ENCODE data around the gene ELOB. TPM values are rescaled to one million over a fixed set of nuclear protein-coding genes. Genes with fewer than 3 reads are reported as not detected.

Gene ELOB
- polyA plus RNA-seq, 1 experiment = 146 TPM

DNA sequence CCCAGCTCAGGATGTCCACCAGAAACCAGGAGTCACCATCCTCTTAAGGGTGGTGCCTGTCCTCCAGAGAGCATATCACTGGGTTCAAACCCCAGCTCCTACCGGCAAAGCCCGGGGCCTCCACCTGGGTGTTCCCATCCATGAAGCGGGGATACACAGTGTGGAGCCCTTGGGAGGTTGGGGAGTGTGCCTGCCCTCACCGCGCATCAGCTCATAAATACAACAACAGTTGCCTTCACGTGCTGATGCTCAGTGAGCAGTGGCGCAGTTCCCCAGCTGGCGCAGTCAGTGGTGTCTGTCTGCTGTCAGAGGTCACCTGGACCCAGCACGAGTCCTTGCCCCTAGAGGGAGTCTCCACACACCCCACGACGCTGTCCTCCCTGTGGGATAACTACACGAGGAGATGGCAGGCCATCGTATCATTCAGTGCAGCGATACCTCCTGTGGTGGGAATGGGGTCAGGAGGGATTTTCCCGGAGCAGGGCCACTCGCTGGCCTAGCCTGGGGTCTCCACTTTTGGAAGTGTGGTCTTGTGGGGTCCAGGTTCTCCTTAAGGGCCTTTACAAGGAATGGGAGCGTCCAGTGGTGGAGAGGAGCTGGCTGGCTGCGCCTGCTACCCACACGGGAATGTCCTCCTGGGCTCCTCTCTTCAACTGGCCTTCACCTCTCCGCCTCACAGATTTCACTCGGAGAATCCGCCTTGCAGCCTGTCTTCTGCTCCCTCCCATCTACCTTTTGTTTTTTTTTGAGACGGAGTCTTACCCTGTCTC is 2.3 kb upstream of the ELOB start:
- ChIA-PET POLR2A (no interaction called here), CTCF (interaction anchor here (1.7 kb wide), 1 partner anchor 88 kb away, joined by 9 read pairs; no protein-coding TSS in a partner anchor)
- Histone ChIP-seq H3K27ac (ENCODE audit: low read depth, low read length) (no peak overlapping the region), H3K4me3 (ENCODE audit: low read depth, low read length) (no peak overlapping the region), H3K27me3 (ENCODE audit: control insufficient read depth, insufficient read depth, low read length) (peaks cover 11% of the 10 kb centered on the region), H3K9me3 (ENCODE audit: control insufficient read depth, insufficient read depth, low read length) (no peaks in the 10 kb centered on the region; the same call in 1 of the 2 replicates)
- TF ChIP-seq, protein P1, sequence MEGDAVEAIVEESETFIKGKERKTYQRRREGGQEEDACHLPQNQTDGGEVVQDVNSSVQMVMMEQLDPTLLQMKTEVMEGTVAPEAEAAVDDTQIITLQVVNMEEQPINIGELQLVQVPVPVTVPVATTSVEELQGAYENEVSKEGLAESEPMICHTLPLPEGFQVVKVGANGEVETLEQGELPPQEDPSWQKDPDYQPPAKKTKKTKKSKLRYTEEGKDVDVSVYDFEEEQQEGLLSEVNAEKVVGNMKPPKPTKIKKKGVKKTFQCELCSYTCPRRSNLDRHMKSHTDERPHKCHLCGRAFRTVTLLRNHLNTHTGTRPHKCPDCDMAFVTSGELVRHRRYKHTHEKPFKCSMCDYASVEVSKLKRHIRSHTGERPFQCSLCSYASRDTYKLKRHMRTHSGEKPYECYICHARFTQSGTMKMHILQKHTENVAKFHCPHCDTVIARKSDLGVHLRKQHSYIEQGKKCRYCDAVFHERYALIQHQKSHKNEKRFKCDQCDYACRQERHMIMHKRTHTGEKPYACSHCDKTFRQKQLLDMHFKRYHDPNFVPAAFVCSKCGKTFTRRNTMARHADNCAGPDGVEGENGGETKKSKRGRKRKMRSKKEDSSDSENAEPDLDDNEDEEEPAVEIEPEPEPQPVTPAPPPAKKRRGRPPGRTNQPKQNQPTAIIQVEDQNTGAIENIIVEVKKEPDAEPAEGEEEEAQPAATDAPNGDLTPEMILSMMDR (IDR thresholded peaks at IDR 0.05; ENCODE audit: low read depth, low read length) = no peak
- DNase-seq (ENCODE audit: low read depth, low spot score) = no peak

DNA sequence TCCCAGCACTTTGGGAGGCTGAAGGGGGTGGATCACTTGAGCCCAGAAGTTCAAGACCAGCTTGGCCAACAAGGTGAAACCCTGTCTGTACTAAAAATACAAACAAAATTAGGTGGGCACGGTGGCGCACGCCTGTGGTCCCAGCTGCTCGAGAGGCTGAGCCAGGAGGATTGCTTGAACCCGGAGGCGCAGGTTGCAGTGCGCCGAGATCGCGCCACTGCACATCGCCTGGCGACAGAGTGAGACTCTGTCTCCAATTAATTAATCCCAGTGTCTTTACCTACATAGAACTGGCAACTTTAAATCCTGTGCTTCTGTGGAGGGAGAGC is 1.5 kb upstream of the ELOB start:
- no peak for DNase-seq (ENCODE audit: low read depth, low spot score)
- POLR2A ChIA-PET = interaction anchor here (1.2 kb wide), 1 partner anchor 15 kb away, joined by 3 read pairs; no protein-coding TSS in a partner anchor
- CTCF ChIA-PET = interaction anchor here (0.6 to 1.7 kb wide), 2 partner anchors 89 to 141 kb away, joined by 3 to 9 read pairs; no protein-coding TSS in a partner anchor
- Histone ChIP-seq H3K4me3 (ENCODE audit: low read depth, low read length) (peak overlapping the region; percentile 96), H3K9me3 (ENCODE audit: control insufficient read depth, insufficient read depth, low read length) (no peaks in the 10 kb centered on the region; the same call in 1 of the 2 replicates), H3K27ac (ENCODE audit: low read depth, low read length) (no peak overlapping the region), H3K27me3 (ENCODE audit: control insufficient read depth, insufficient read depth, low read length) (peaks cover 5% of the 10 kb centered on the region)
- TF ChIP-seq, protein P1 (IDR thresholded peaks at IDR 0.05; ENCODE audit: low read depth, low read length) = no peak

DNA sequence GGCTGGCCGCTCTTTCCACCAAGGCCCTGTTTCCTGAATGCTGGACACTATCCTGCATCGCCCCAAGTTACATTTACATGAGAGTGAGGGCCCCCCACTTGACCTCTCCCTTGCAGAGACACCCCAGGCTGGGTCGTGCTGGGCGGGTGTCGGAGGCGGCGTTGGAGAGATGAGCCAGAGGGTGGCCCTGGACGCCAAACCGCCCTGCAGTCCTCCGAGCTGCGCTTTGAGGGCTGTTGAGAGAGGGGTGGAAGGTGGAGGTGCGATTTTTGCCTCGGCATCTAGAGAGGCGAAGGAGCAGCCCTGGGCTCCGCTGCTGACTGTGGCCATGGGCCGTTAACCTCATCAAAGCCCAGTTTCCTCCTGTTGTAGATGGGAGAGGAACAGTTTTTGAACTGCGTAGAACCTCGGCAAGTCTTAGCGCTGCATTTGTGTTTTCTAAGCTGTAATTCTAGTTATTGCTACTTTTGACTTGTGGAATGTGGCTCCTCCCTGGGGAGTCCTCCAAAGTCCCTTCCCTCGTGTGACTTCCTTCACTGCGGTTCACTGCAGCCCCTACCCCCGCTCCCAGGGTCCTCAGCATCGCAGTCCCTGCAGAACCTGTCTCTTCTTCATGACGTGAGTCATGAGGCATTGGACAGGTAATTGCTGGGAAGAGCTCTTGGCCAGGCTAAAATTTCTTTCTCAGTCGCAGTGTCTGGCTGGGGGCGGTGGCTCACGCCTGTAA is 986 bp upstream of the ELOB start:
- H3K27ac ChIP-seq (ENCODE audit: low read depth, low read length) = peak overlapping the region; percentile 92
- no peak for DNase-seq (ENCODE audit: low read depth, low spot score)
- peaks cover under 1% of the 10 kb centered on the region for H3K27me3 ChIP-seq (ENCODE audit: control insufficient read depth, insufficient read depth, low read length)
- CTCF ChIA-PET = interaction anchor here (0.6 to 1.7 kb wide), 2 partner anchors 90 to 141 kb away, joined by 3 to 9 read pairs; no protein-coding TSS in a partner anchor
- TF ChIP-seq, protein P1 (IDR thresholded peaks at IDR 0.05; ENCODE audit: low read depth, low read length) = no peak
- peak overlapping the region; percentile 96 for H3K4me3 ChIP-seq (ENCODE audit: low read depth, low read length)
- POLR2A ChIA-PET = interaction anchor here (1.0 to 1.2 kb wide), 2 partner anchors 14 to 96 kb away, joined by 3 read pairs; partner anchors contain the start of gene KCTD5
- no peaks in the 10 kb centered on the region; the same call in 1 of the 2 replicates for H3K9me3 ChIP-seq (ENCODE audit: control insufficient read depth, insufficient read depth, low read length)

DNA sequence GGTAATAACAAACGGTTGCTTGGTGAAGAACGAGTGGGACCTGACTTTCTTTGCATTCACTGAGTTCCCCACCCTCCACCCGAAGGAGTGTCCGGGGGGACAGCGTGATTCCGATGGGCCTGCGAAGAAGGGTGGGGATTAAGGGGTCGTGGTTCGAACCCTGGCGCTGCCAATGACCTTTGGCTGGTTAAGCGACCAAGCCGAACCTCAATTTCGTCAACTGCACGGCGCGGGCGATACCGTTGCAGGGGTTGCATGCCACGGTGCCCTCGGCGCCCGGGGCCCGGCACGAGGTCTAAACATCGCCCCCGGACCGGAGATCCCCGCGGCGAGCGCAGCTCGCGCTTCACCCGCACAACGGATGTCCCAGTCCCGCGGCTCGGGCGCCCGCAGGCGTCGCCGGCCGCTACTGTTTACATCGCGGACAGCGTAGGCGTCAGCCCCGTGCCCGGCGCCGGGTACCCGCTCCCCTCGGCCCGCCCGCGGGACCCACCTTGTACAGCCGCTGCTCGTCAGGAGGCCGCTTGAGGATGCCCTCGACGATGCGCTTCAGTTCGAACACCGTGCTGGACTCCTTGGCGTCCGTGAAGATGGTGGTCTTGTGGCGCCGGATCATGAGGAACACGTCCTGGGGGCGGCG is 460 bp downstream of the ELOB start:
- H3K27ac ChIP-seq (ENCODE audit: low read depth, low read length) = no peak overlapping the region
- H3K9me3 ChIP-seq (ENCODE audit: control insufficient read depth, insufficient read depth, low read length) = no peaks in the 10 kb centered on the region; the same call in 1 of the 2 replicates
- no peak for DNase-seq (ENCODE audit: low read depth, low spot score)
- TF ChIP-seq, protein P1 (IDR thresholded peaks at IDR 0.05; ENCODE audit: low read depth, low read length) = no peak
- CTCF ChIA-PET = interaction anchor here (0.7 to 1.1 kb wide), 3 partner anchors 18 to 92 kb away, joined by 3 read pairs; no protein-coding TSS in a partner anchor
- H3K4me3 ChIP-seq (ENCODE audit: low read depth, low read length) = peak overlapping the region; percentile 91
- no peaks in the 10 kb centered on the region for H3K27me3 ChIP-seq (ENCODE audit: control insufficient read depth, insufficient read depth, low read length)
- POLR2A ChIA-PET = interaction anchor here (0.6 to 3.7 kb wide), 3 partner anchors 23 to 94 kb away, joined by 3 to 17 read pairs (median 3); partner anchors contain the start of genes KCTD5 and SRRM2

Data from AG04450 (cell line).